OCI-LY7 (cell line): ENCODE results near the gene LYG1. TPM values are rescaled to one million over a fixed set of nuclear protein-coding genes. Genes with fewer than 3 reads are reported as not detected.

Experiments used
- BruUV-seq: library from RNA; stranded (reverse); fragments of 400-500 nt; replicated peaks from 2 replicates; lab custom pipeline; 2021; lab: Mats Ljungman, UMichigan
- CTCF ChIA-PET: fragments of 300-600 bp; sonication (Branson Sonifier 250); formaldehyde crosslinking; loops from one replicate; lab custom pipeline; 2022; ENCODE audit warnings: antibody characterized with exemption; ENCODE audit not compliant: unreplicated experiment; lab: Charles Lee
- POLR2A ChIA-PET: fragments of 300-600 bp; sonication (Branson Sonifier 250); formaldehyde crosslinking; loops from one replicate; lab custom pipeline; 2022; ENCODE audit warnings: antibody characterized with exemption; lab: Charles Lee
- DNase-seq: peaks from one replicate; pipeline ENCODE4 v3.0.0-alpha.2; 2015; ENCODE audit warnings: low spot score
- H2AFZ ChIP-seq: fragments of 200-600 bp; sonication (generic), shearing (Covaris generic); 2 replicates; pipeline ENCODE4 v1.6.1; 2014; ENCODE audit warnings: mild to moderate bottlenecking, antibody characterized with exemption, low read length, moderate library complexity
- H3K27ac ChIP-seq: fragments of 200-600 bp; sonication (generic); 2 replicates; pipeline ENCODE4 v1.5.1; 2014; ENCODE audit warnings: mixed run types, low read depth, mild to moderate bottlenecking, moderate library complexity, low read length, inconsistent platforms; ENCODE audit not compliant: poor library complexity, severe bottlenecking
- H3K36me3 ChIP-seq: fragments of 200-600 bp; sonication (generic); 2 replicates; pipeline ENCODE4 v1.6.1; 2014; ENCODE audit warnings: mild to moderate bottlenecking, antibody characterized with exemption, low read length, moderate library complexity, mixed read lengths; ENCODE audit not compliant: insufficient read depth
- H3K4me1 ChIP-seq: fragments of 200-600 bp; sonication (generic); 2 replicates; pipeline ENCODE4 v1.5.1; 2014; ENCODE audit warnings: mild to moderate bottlenecking, low read length; ENCODE audit not compliant: insufficient read depth, poor library complexity, severe bottlenecking
- H3K4me2 ChIP-seq: fragments of 200-600 bp; sonication (generic); 2 replicates; pipeline ENCODE4 v1.6.1; 2014; ENCODE audit warnings: mild to moderate bottlenecking, low read length
- H3K4me3 ChIP-seq: fragments of 200-600 bp; sonication (generic); 2 replicates; pipeline ENCODE4 v1.5.1; 2014; ENCODE audit warnings: mild to moderate bottlenecking, low read depth, low read length; ENCODE audit not compliant: poor library complexity, severe bottlenecking
- H3K79me2 ChIP-seq: fragments of 200-600 bp; sonication (generic); 2 replicates; pipeline ENCODE4 v1.6.1; 2016; ENCODE audit warnings: low read depth, mild to moderate bottlenecking, low read length, moderate library complexity, mixed read lengths; ENCODE audit not compliant: insufficient read depth
- H3K9me2 ChIP-seq: fragments of 200-600 bp; sonication (generic); 2 replicates; pipeline ENCODE4 v1.6.1; 2016; ENCODE audit warnings: mild to moderate bottlenecking, low read length, mixed read lengths; ENCODE audit not compliant: insufficient read depth
- H3K9me3 ChIP-seq: fragments of 200-600 bp; sonication (generic); 2 replicates; pipeline ENCODE4 v1.6.1; 2014; ENCODE audit warnings: mild to moderate bottlenecking, mixed run types, low read length, mixed read lengths
- H4K20me1 ChIP-seq: fragments of 200-600 bp; sonication (generic); 2 replicates; pipeline ENCODE4 v1.6.1; 2014; ENCODE audit warnings: mild to moderate bottlenecking, antibody characterized with exemption, low read length, moderate library complexity, mixed read lengths; ENCODE audit not compliant: insufficient read depth
- CTCF ChIP-seq: fragments of 200-600 bp; sonication (generic); conservative IDR thresholded peaks from 2 replicates; pipeline ENCODE4 v1.5.1; 2014; ENCODE audit warnings: mild to moderate bottlenecking, antibody characterized with exemption, low read length, moderate library complexity, mixed read lengths
- EZH2phosphoT487 ChIP-seq: fragments of 200-600 bp; sonication (generic); IDR thresholded peaks from 2 replicates; pipeline ENCODE4 v1.6.1; 2018; ENCODE audit warnings: low read depth, borderline replicate concordance, mild to moderate bottlenecking, mixed run types, antibody characterized with exemption, low read length, moderate library complexity, mixed read lengths
- intact Hi-C: fragments of 100-400 bp; cut with micrococcal nuclease; formaldehyde crosslinking; loops from one replicate; pipeline ENCODE4 v1.10.0; 2022; ENCODE audit not compliant: unreplicated experiment
- total RNA-seq, 2 experiments: library from RNA; depleted of rRNA in 1 of 2; stranded (reverse); fragments of >200 nt in 1 of 2; shearing (Covaris generic) in 1 of 2; gene quantifications; 2 replicates each; pipeline ENCODE4 v1.2.3, GENCODE V29; 2014 to 2022

Gene LYG1
- total RNA-seq, 2 experiments from 2014 or later: 2.2 to 3.0 TPM

GRCh38 chr2:99238599-99238998, 62.4 kb downstream of the LYG1 start:
- Histone ChIP-seq H3K9me2 (no peaks in the 10 kb centered on the region), H3K4me2 (no peak overlapping the region), H3K4me3 (no peak overlapping the region), H3K27ac (no peak overlapping the region), H3K79me2 (no peaks in the 10 kb centered on the region), H3K4me1 (no peaks in the 10 kb centered on the region), H2AFZ (no peak overlapping the region), H4K20me1 (no peaks in the 10 kb centered on the region), H3K36me3 (no peaks in the 10 kb centered on the region), H3K9me3 (no peaks in the 10 kb centered on the region)
- ChIA-PET POLR2A (no interaction called here), CTCF (no interaction called here)
- TF ChIP-seq CTCF: no peak
- TF ChIP-seq EZH2phosphoT487: no peak
- DNase-seq: no peak
- no TSS peak for BruUV-seq
- intact Hi-C loops: no loop called here

Other genes with a start within 250 kb of the LYG1 start
- 0.25 and 0.31 TPM in 2 replicates for gene C2orf15, start 159.5 kb downstream of the LYG1 start, total RNA-seq (2014; rRNA removed; shearing (Covaris generic))
- 1.3 and 2.1 TPM in 2 replicates for gene C2orf15, start 159.5 kb downstream of the LYG1 start, total RNA-seq (2022)
- gene TSGA10, start 146.3 kb downstream of the LYG1 start, total RNA-seq (2014; rRNA removed; shearing (Covaris generic)): 3.8 and 13.3 TPM in 2 replicates
- 10.8 and 14.1 TPM in 2 replicates for gene TSGA10, start 146.3 kb downstream of the LYG1 start, total RNA-seq (2022)
- gene LIPT1, start 146.2 kb downstream of the LYG1 start, total RNA-seq (2014; rRNA removed; shearing (Covaris generic)): 7.9 and 12.5 TPM in 2 replicates
- gene LIPT1, start 146.2 kb downstream of the LYG1 start, total RNA-seq (2022): 11.9 and 12.7 TPM in 2 replicates
- gene MITD1, start 120.1 kb downstream of the LYG1 start, total RNA-seq (2014; rRNA removed; shearing (Covaris generic)): 35.9 and 40.2 TPM in 2 replicates
- gene MITD1, start 120.1 kb downstream of the LYG1 start, total RNA-seq (2022): 34.2 and 34.6 TPM in 2 replicates
- gene MRPL30, start 120.0 kb downstream of the LYG1 start, total RNA-seq (2014; rRNA removed; shearing (Covaris generic)): 27.7 and 30.9 TPM in 2 replicates
- 28.8 and 31.4 TPM in 2 replicates for gene MRPL30, start 120.0 kb downstream of the LYG1 start, total RNA-seq (2022)
- gene LYG2, start 45.5 kb downstream of the LYG1 start, total RNA-seq (2014; rRNA removed; shearing (Covaris generic)): not detected in 2 replicates
- not detected in 2 replicates for gene LYG2, start 45.5 kb downstream of the LYG1 start, total RNA-seq (2022)
- 22.3 and 31.7 TPM in 2 replicates for gene TXNDC9, start 35.1 kb upstream of the LYG1 start, total RNA-seq (2014; rRNA removed; shearing (Covaris generic))
- gene TXNDC9, start 35.1 kb upstream of the LYG1 start, total RNA-seq (2022): 28.5 and 31.5 TPM in 2 replicates
- 19.9 and 28.7 TPM in 2 replicates for gene EIF5B, start 36.2 kb upstream of the LYG1 start, total RNA-seq (2014; rRNA removed; shearing (Covaris generic))
- gene EIF5B, start 36.2 kb upstream of the LYG1 start, total RNA-seq (2022): 53.1 and 54.8 TPM in 2 replicates
- gene REV1, start 188.8 kb upstream of the LYG1 start, total RNA-seq (2014; rRNA removed; shearing (Covaris generic)): 59.4 and 68.1 TPM in 2 replicates
- 51.6 and 65.5 TPM in 2 replicates for gene REV1, start 188.8 kb upstream of the LYG1 start, total RNA-seq (2022)